PC-3 (cell line): Measurements from ENCODE around the gene GTPBP3.

ENCODE experiments used
- EZH2 ChIP-seq: fragments of 300-600 bp; sonication (generic); IDR thresholded peaks from one replicate; pipeline ENCODE4 v1.6.1; 2017; ENCODE audit warnings: antibody characterized with exemption, mild to moderate bottlenecking, low read length; ENCODE audit not compliant: unreplicated experiment
- EZH2phosphoT487 ChIP-seq: fragments of 300-600 bp; sonication (generic); IDR thresholded peaks from 2 replicates; pipeline ENCODE4 v1.6.1; 2018; ENCODE audit warnings: mild to moderate bottlenecking, antibody characterized with exemption, low read length, borderline replicate concordance
- TF ChIP-seq, protein P1 (sequence below): fragments of 300-600 bp; sonication (generic); conservative IDR thresholded peaks from 2 replicates; pipeline ENCODE4 v1.5.1; 2017; ENCODE audit warnings: antibody characterized with exemption, low read depth, mild to moderate bottlenecking, low read length

DNA sequence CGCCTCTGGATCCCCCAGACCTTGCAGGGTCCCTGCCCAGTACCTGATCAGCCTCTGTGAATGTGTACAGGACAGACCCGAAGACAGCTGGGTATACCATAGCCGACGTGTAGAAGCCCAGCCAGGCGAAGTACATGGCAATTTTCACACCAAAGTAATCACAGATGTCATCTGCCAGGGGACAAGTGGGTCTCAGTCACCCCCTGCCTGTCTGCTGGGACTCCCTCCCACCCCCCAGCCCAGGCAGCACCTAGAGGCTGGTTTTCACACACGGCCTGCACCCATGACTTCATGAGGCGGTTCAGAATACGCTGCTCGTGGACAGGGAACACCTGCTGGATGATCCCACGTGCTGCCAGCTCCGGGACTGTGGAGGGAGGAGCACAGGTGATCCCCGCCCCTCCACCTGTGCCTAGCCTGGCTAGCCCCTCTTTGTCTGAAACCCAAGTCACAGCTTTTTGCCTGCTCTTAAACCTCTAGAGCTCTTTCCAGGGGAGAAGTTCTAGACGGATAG, 6.3 kb upstream of the GTPBP3 start:
- TF ChIP-seq EZH2, result no peak
- no peak for TF ChIP-seq EZH2phosphoT487
- TF ChIP-seq, protein P1, sequence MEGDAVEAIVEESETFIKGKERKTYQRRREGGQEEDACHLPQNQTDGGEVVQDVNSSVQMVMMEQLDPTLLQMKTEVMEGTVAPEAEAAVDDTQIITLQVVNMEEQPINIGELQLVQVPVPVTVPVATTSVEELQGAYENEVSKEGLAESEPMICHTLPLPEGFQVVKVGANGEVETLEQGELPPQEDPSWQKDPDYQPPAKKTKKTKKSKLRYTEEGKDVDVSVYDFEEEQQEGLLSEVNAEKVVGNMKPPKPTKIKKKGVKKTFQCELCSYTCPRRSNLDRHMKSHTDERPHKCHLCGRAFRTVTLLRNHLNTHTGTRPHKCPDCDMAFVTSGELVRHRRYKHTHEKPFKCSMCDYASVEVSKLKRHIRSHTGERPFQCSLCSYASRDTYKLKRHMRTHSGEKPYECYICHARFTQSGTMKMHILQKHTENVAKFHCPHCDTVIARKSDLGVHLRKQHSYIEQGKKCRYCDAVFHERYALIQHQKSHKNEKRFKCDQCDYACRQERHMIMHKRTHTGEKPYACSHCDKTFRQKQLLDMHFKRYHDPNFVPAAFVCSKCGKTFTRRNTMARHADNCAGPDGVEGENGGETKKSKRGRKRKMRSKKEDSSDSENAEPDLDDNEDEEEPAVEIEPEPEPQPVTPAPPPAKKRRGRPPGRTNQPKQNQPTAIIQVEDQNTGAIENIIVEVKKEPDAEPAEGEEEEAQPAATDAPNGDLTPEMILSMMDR, result no peak
